ENCODE data around the gene ZDHHC12.

ZDHHC12 gene

GRCh38 chr9:128747241-128747640, 23.3 kb upstream of the ZDHHC12 start:
- no peak for DNase-seq (ENCODE audit: low spot score in 2 of 2)
- Mint-ChIP-seq H3K4me3 (no peak overlapping the region), H3K27me3 (no peaks in the 10 kb centered on the region), H3K36me3 (peaks cover 9% of the 10 kb centered on the region), H3K9me3 (no peaks in the 10 kb centered on the region), H3K4me1 (no peaks in the 10 kb centered on the region), H3K27ac (no peak overlapping the region)
- no peak for ATAC-seq (ENCODE audit: low read depth)

GRCh38 chr9:128743421-128743820, 19.5 kb upstream of the ZDHHC12 start:
- H3K9me3 Mint-ChIP-seq, result no peaks in the 10 kb centered on the region
- H3K4me3 Mint-ChIP-seq, result no peak overlapping the region
- peaks cover 6% of the 10 kb centered on the region for H3K36me3 Mint-ChIP-seq

GRCh38 chr9:128742401-128742800, 18.5 kb upstream of the ZDHHC12 start:
- Mint-ChIP-seq H3K4me1 (no peaks in the 10 kb centered on the region), H3K27me3 (no peaks in the 10 kb centered on the region)

More at GRCh38 chr9:128743421-128743820, 19.5 kb upstream of the ZDHHC12 start:
- Mint-ChIP-seq H3K27me3 (no peaks in the 10 kb centered on the region), H3K4me1 (no peaks in the 10 kb centered on the region), H3K27ac (no peak overlapping the region)
- DNase-seq (ENCODE audit: low spot score in 2 of 2) (no peak), ATAC-seq (ENCODE audit: low read depth) (no peak)

GRCh38 chr9:128735373-128735772, 11.4 kb upstream of the ZDHHC12 start:
- no peaks in the 10 kb centered on the region for H3K9me3 Mint-ChIP-seq
- no peak overlapping the region for H3K4me3 Mint-ChIP-seq
- no peaks in the 10 kb centered on the region for H3K27me3 Mint-ChIP-seq
- DNase-seq (ENCODE audit: low spot score in 2 of 2) (no peak), ATAC-seq (ENCODE audit: low read depth) (no peak)
- H3K27ac Mint-ChIP-seq, result no peak overlapping the region
- H3K36me3 Mint-ChIP-seq, result peaks cover 15% of the 10 kb centered on the region
- H3K4me1 Mint-ChIP-seq, result peaks cover 6% of the 10 kb centered on the region

More at GRCh38 chr9:128742401-128742800, 18.5 kb upstream of the ZDHHC12 start:
- Mint-ChIP-seq H3K36me3 (peaks cover 6% of the 10 kb centered on the region), H3K4me3 (no peak overlapping the region), H3K9me3 (no peaks in the 10 kb centered on the region), H3K27ac (no peak overlapping the region)
- DNase-seq (ENCODE audit: low spot score in 2 of 2), result no peak
- no peak for ATAC-seq (ENCODE audit: low read depth)

- DNase-seq (ENCODE audit: low spot score in 2 of 2), result no peak
- ATAC-seq (ENCODE audit: low read depth), result peak; percentile 47
- Mint-ChIP-seq H3K9me3 (no peaks in the 10 kb centered on the region), H3K4me1 (peaks cover 6% of the 10 kb centered on the region), H3K36me3 (peaks cover 11% of the 10 kb centered on the region), H3K27ac (no peak overlapping the region), H3K27me3 (no peaks in the 10 kb centered on the region), H3K4me3 (no peak overlapping the region)
Observed at GRCh38 chr9:128733256-128733655, 9.3 kb upstream of the ZDHHC12 start.

GRCh38 chr9:128732576-128732975, 8.6 kb upstream of the ZDHHC12 start:
- peaks cover 6% of the 10 kb centered on the region for H3K4me1 Mint-ChIP-seq
- no peak overlapping the region for H3K4me3 Mint-ChIP-seq
- DNase-seq (ENCODE audit: low spot score in 2 of 2) (no peak), ATAC-seq (ENCODE audit: low read depth) (no peak)
- no peaks in the 10 kb centered on the region for H3K27me3 Mint-ChIP-seq
- H3K27ac Mint-ChIP-seq, result no peak overlapping the region
- H3K36me3 Mint-ChIP-seq, result peaks cover 11% of the 10 kb centered on the region
- H3K9me3 Mint-ChIP-seq, result no peaks in the 10 kb centered on the region

GRCh38 chr9:128731691-128732090, 7.8 kb upstream of the ZDHHC12 start:
- H3K4me3 Mint-ChIP-seq, result no peak overlapping the region
- no peak for DNase-seq (ENCODE audit: low spot score in 2 of 2)
- ATAC-seq (ENCODE audit: low read depth), result no peak
- H3K27me3 Mint-ChIP-seq, result no peaks in the 10 kb centered on the region
- peaks cover 6% of the 10 kb centered on the region for H3K4me1 Mint-ChIP-seq
- H3K36me3 Mint-ChIP-seq, result peaks cover 11% of the 10 kb centered on the region
- H3K9me3 Mint-ChIP-seq, result no peaks in the 10 kb centered on the region
- H3K27ac Mint-ChIP-seq, result no peak overlapping the region

- H3K9me3 Mint-ChIP-seq, result no peaks in the 10 kb centered on the region
- peaks cover 6% of the 10 kb centered on the region for H3K4me1 Mint-ChIP-seq
- ATAC-seq (ENCODE audit: low read depth) (no peak), DNase-seq (ENCODE audit: low spot score in 2 of 2) (no peak)
- H3K4me3 Mint-ChIP-seq, result no peak overlapping the region
- H3K36me3 Mint-ChIP-seq, result peaks cover 11% of the 10 kb centered on the region
- no peaks in the 10 kb centered on the region for H3K27me3 Mint-ChIP-seq
- no peak overlapping the region for H3K27ac Mint-ChIP-seq
Observed at GRCh38 chr9:128731093-128731492, 7.2 kb upstream of the ZDHHC12 start.

GRCh38 chr9:128729766-128730517, 6.0 kb upstream of the ZDHHC12 start:
- ATAC-seq (ENCODE audit: low read depth), result no peak
- Mint-ChIP-seq H3K27ac (no peak overlapping the region), H3K36me3 (peaks cover 6% of the 10 kb centered on the region), H3K9me3 (no peaks in the 10 kb centered on the region), H3K4me3 (no peak overlapping the region), H3K4me1 (peaks cover 6% of the 10 kb centered on the region), H3K27me3 (no peaks in the 10 kb centered on the region)
- no peak for DNase-seq (ENCODE audit: low spot score in 2 of 2)

- peaks cover 4% of the 10 kb centered on the region for H3K36me3 Mint-ChIP-seq
- no peak for ATAC-seq (ENCODE audit: low read depth)
- H3K27ac Mint-ChIP-seq, result no peak overlapping the region
Observed at GRCh38 chr9:128729302-128729701, 5.4 kb upstream of the ZDHHC12 start.

GRCh38 chr9:128728298-128728697, 4.4 kb upstream of the ZDHHC12 start:
- no peak overlapping the region for H3K4me3 Mint-ChIP-seq
- H3K36me3 Mint-ChIP-seq, result peaks cover 2% of the 10 kb centered on the region
- H3K4me1 Mint-ChIP-seq, result peaks cover 15% of the 10 kb centered on the region
- H3K27ac Mint-ChIP-seq, result no peak overlapping the region
- ATAC-seq (ENCODE audit: low read depth), result no peak
- H3K27me3 Mint-ChIP-seq, result no peaks in the 10 kb centered on the region
- no peaks in the 10 kb centered on the region for H3K9me3 Mint-ChIP-seq
- no peak for DNase-seq (ENCODE audit: low spot score in 2 of 2)

More at GRCh38 chr9:128729302-128729701, 5.4 kb upstream of the ZDHHC12 start:
- Mint-ChIP-seq H3K4me3 (no peak overlapping the region), H3K27me3 (no peaks in the 10 kb centered on the region), H3K9me3 (no peaks in the 10 kb centered on the region), H3K4me1 (peaks cover 13% of the 10 kb centered on the region)
- DNase-seq (ENCODE audit: low spot score in 2 of 2), result no peak

GRCh38 chr9:128727640-128728248, 3.8 kb upstream of the ZDHHC12 start:
- H3K27ac Mint-ChIP-seq, result no peak overlapping the region
- no peaks in the 10 kb centered on the region for H3K9me3 Mint-ChIP-seq
- H3K4me3 Mint-ChIP-seq, result no peak overlapping the region
- DNase-seq (ENCODE audit: low spot score in 2 of 2), result no peak
- peaks cover 19% of the 10 kb centered on the region for H3K4me1 Mint-ChIP-seq
- H3K36me3 Mint-ChIP-seq, result no peaks in the 10 kb centered on the region
- ATAC-seq (ENCODE audit: low read depth), result no peak
- H3K27me3 Mint-ChIP-seq, result no peaks in the 10 kb centered on the region

- H3K27ac Mint-ChIP-seq, result peak overlapping the region; percentile 94
- H3K36me3 Mint-ChIP-seq, result peaks cover 6% of the 10 kb centered on the region
- DNase-seq (ENCODE audit: low spot score in 2 of 2) (no peak), ATAC-seq (ENCODE audit: low read depth) (peak; percentile 2)
- no peaks in the 10 kb centered on the region for H3K27me3 Mint-ChIP-seq
- no peaks in the 10 kb centered on the region for H3K9me3 Mint-ChIP-seq
- H3K4me1 Mint-ChIP-seq, result peaks cover 25% of the 10 kb centered on the region
- peak overlapping the region; percentile 97 for H3K4me3 Mint-ChIP-seq
Observed at GRCh38 chr9:128724744-128725211, 851 bp upstream of the ZDHHC12 start.

GRCh38 chr9:128723352-128723865, 518 bp downstream of the ZDHHC12 start:
- peak overlapping the region; percentile 97 for H3K4me3 Mint-ChIP-seq
- ATAC-seq (ENCODE audit: low read depth) (no peak), DNase-seq (ENCODE audit: low spot score in 2 of 2) (no peak)
- H3K9me3 Mint-ChIP-seq, result no peaks in the 10 kb centered on the region
- peak overlapping the region; percentile 94 for H3K27ac Mint-ChIP-seq
- no peaks in the 10 kb centered on the region for H3K27me3 Mint-ChIP-seq
- H3K36me3 Mint-ChIP-seq, result peaks cover 6% of the 10 kb centered on the region
- H3K4me1 Mint-ChIP-seq, result peaks cover 25% of the 10 kb centered on the region
